Measurements from ENCODE around the gene PPP1R15A. TPM values are rescaled to one million over a fixed set of nuclear protein-coding genes. Genes with fewer than 3 reads are reported as not detected.

The PPP1R15A gene
- total RNA-seq, 1 donor from 2014 or later, result 106 TPM

- no peak overlapping the region for H3K27ac Mint-ChIP-seq (ENCODE audit: unreplicated experiment)
- TF ChIP-seq CTCF (IDR thresholded peaks at IDR 0.05), result no peak
These were observed 50.6 kb downstream of the PPP1R15A start for GRCh38 chr19:48922548-48923490.

GRCh38 chr19:48925240-48925843 lies 53.1 kb downstream of the PPP1R15A start:
- no peak for TF ChIP-seq CTCF (IDR thresholded peaks at IDR 0.05)
- Mint-ChIP-seq H3K4me1 (ENCODE audit: low read depth) (peaks cover 20% of the 10 kb centered on the region), H3K27me3 (ENCODE audit: low read depth) (no peaks in the 10 kb centered on the region), H3K27ac (ENCODE audit: unreplicated experiment) (peak overlapping the region; percentile 98), H3K4me3 (ENCODE audit: unreplicated experiment) (no peak overlapping the region), H3K36me3 (ENCODE audit: low read depth) (peaks cover 12% of the 10 kb centered on the region), H3K9me3 (ENCODE audit: low read depth) (no peaks in the 10 kb centered on the region)
- DNase-seq (ENCODE audit: low spot score), result no peak

More at GRCh38 chr19:48922548-48923490, 50.6 kb downstream of the PPP1R15A start:
- no peaks in the 10 kb centered on the region for H3K9me3 Mint-ChIP-seq (ENCODE audit: low read depth)
- peaks cover 20% of the 10 kb centered on the region for H3K4me1 Mint-ChIP-seq (ENCODE audit: low read depth)
- H3K4me3 Mint-ChIP-seq (ENCODE audit: unreplicated experiment), result no peak overlapping the region
- H3K36me3 Mint-ChIP-seq (ENCODE audit: low read depth), result peaks cover 23% of the 10 kb centered on the region
- no peak for DNase-seq (ENCODE audit: low spot score)
- H3K27me3 Mint-ChIP-seq (ENCODE audit: low read depth), result no peaks in the 10 kb centered on the region

Other genes with a start within 250 kb of the PPP1R15A start
- 2.1 to 6.2 TPM (median 3.9 TPM) in 3 replicates for gene DBP, start 235.0 kb upstream of the PPP1R15A start, total RNA-seq
- 8.1 to 14.1 TPM (median 9.1 TPM) in 3 replicates for gene CA11, start 226.2 kb upstream of the PPP1R15A start, total RNA-seq
- gene NTN5, start 199.4 kb upstream of the PPP1R15A start, total RNA-seq, result 0.97 to 1.1 TPM (median 1.1 TPM) in 3 replicates
- not detected in 3 replicates for gene FUT2, start 176.4 kb upstream of the PPP1R15A start, total RNA-seq
- 1.6 to 2.9 TPM (median 1.7 TPM) in 3 replicates for gene MAMSTR, start 152.7 kb upstream of the PPP1R15A start, total RNA-seq
- 0.31 to 1.00 TPM (median 0.62 TPM) in 3 replicates for gene RASIP1, start 131.8 kb upstream of the PPP1R15A start, total RNA-seq
- not detected in 3 replicates for gene IZUMO1, start 125.5 kb upstream of the PPP1R15A start, total RNA-seq
- gene FUT1, start 119.8 kb upstream of the PPP1R15A start, total RNA-seq, result 0.44 to 0.52 TPM in 2 of 3 replicates, not detected in the other
- gene FGF21, start 116.9 kb upstream of the PPP1R15A start, total RNA-seq, result not detected in 3 replicates
- 30.9 to 42.2 TPM (median 41.4 TPM) in 3 replicates for gene BCAT2, start 61.4 kb upstream of the PPP1R15A start, total RNA-seq
- gene HSD17B14, start 35.9 kb upstream of the PPP1R15A start, total RNA-seq, result 11.4 to 13.6 TPM (median 13.5 TPM) in 3 replicates
- 16.8 to 34.3 TPM (median 19.6 TPM) in 3 replicates for gene PLEKHA4, start 3.8 kb upstream of the PPP1R15A start, total RNA-seq
- not detected in 3 replicates for gene TULP2, start 26.3 kb downstream of the PPP1R15A start, total RNA-seq
- gene NUCB1, start 27.9 kb downstream of the PPP1R15A start, total RNA-seq, result 209 to 277 TPM (median 215 TPM) in 3 replicates
- not detected in 3 replicates for gene DHDH, start 61.3 kb downstream of the PPP1R15A start, total RNA-seq
- 161 to 167 TPM (median 165 TPM) in 3 replicates for gene BAX, start 82.5 kb downstream of the PPP1R15A start, total RNA-seq
- gene FTL, start 92.9 kb downstream of the PPP1R15A start, total RNA-seq, result 1,722 to 4,533 TPM (median 1,892 TPM) in 3 replicates
- 43.4 to 51.1 TPM (median 49.1 TPM) in 3 replicates for gene GYS1, start 120.9 kb downstream of the PPP1R15A start, total RNA-seq
- 45.3 to 72.5 TPM (median 47.7 TPM) in 3 replicates for gene RUVBL2, start 121.5 kb downstream of the PPP1R15A start, total RNA-seq
- gene LHB, start 144.7 kb downstream of the PPP1R15A start, total RNA-seq, result not detected in 3 replicates
- not detected in 3 replicates for gene CGB3, start 151.9 kb downstream of the PPP1R15A start, total RNA-seq
- 0.56 TPM in 1 of 3 replicates, not detected in the others for gene CGB2, start 159.5 kb downstream of the PPP1R15A start, total RNA-seq
- 0.92 TPM in 1 of 3 replicates, not detected in the others for gene CGB1, start 164.5 kb downstream of the PPP1R15A start, total RNA-seq
- 1.6 TPM in 1 of 3 replicates, not detected in the others for gene CGB5, start 171.4 kb downstream of the PPP1R15A start, total RNA-seq
- gene CGB8, start 176.7 kb downstream of the PPP1R15A start, total RNA-seq, result 1.7 to 3.1 TPM (median 2.4 TPM) in 3 replicates
- 0.52 to 0.85 TPM in 2 of 3 replicates, not detected in the other for gene CGB7, start 185.3 kb downstream of the PPP1R15A start, total RNA-seq
- gene NTF4, start 192.4 kb downstream of the PPP1R15A start, total RNA-seq, result 1.1 to 1.6 TPM in 2 of 3 replicates, not detected in the other
- 0.12 TPM in 1 of 3 replicates, not detected in the others for gene KCNA7, start 200.3 kb downstream of the PPP1R15A start, total RNA-seq
- 151 to 218 TPM (median 163 TPM) in 3 replicates for gene SNRNP70, start 213.0 kb downstream of the PPP1R15A start, total RNA-seq
- 12.7 to 14.3 TPM (median 13.9 TPM) in 3 replicates for gene LIN7B, start 241.9 kb downstream of the PPP1R15A start, total RNA-seq
- gene C19orf73, start 246.7 kb downstream of the PPP1R15A start, total RNA-seq, result 1.1 to 1.7 TPM (median 1.6 TPM) in 3 replicates
- gene PPFIA3, start 247.1 kb downstream of the PPP1R15A start, total RNA-seq, result 12.7 to 14.4 TPM (median 13.9 TPM) in 3 replicates